B cell (primary cell): ENCODE results near the gene WDR90. TPM values are rescaled to one million over a fixed set of nuclear protein-coding genes. Genes with fewer than 3 reads are reported as not detected.
A peak's percentile ranks its signal among the peaks of the same experiment; 100 is the strongest.

Source experiments
- ATAC-seq: fragments of 200-7000 bp; cut with Tn5 transposase; one replicate; pipeline ENCODE4 v1.10.0; 2021; ENCODE audit warnings: low read depth, mild to moderate bottlenecking, moderate number of reproducible peaks, moderate library complexity
- CTCF ChIA-PET: fragments of 350-600 bp; sonication (Branson Sonifier 250); formaldehyde crosslinking; loops from one replicate; lab custom pipeline; 2021; ENCODE audit warnings: antibody characterized with exemption, inconsistent platforms; lab: Charles Lee
- POLR2A ChIA-PET: fragments of 350-600 bp; sonication (Branson Sonifier 250); formaldehyde crosslinking; loops from one replicate; lab custom pipeline; 2021; ENCODE audit warnings: antibody characterized with exemption; lab: Charles Lee
- DNase-seq: peaks from one replicate; pipeline ENCODE4 v3.0.0; 2013
- H2AFZ ChIP-seq: 2 replicates; pipeline ENCODE4 v1.6.1; 2012; ENCODE audit warnings: mild to moderate bottlenecking, low read depth, low read length; ENCODE audit not compliant: insufficient read depth, poor library complexity, severe bottlenecking
- H3K27ac ChIP-seq, 2 donors: 1 replicate in 1 of 2; 2 replicates in 1 of 2; pipeline ENCODE4 v1.5.1; 2012 to 2013; ENCODE audit warnings: low read length in 2 of 2, mild to moderate bottlenecking in 2 of 2, moderate library complexity in 1 of 2
- H3K27me3 ChIP-seq, 4 experiments: fragments of 200-600 bp in 1 of 4; sonication (generic) in 1 of 4; replicated peaks in 1 of 4; 1 replicate in 2 of 4; 2 replicates in 2 of 4; pipeline versions ENCODE4 v1.6.1 to v1.7.0; 2013 to 2016; ENCODE audit warnings: low read length in 3 of 4, mild to moderate bottlenecking in 2 of 4, mixed read lengths in 1 of 4, moderate library complexity in 1 of 4; ENCODE audit not compliant: insufficient read depth in 4 of 4, control insufficient read depth in 3 of 4; ENCODE audit errors: control extremely low read depth in 1 of 4
- H3K36me3 ChIP-seq, 2 experiments: replicated peaks in 1 of 2; 1 replicate in 1 of 2; 2 replicates in 1 of 2; pipeline versions ENCODE4 v1.6.1 to v1.7.1; 2013; ENCODE audit warnings: low read length in 1 of 2; ENCODE audit not compliant: insufficient read depth in 2 of 2, control insufficient read depth in 1 of 2; ENCODE audit errors: control extremely low read depth in 1 of 2, extremely low read depth in 1 of 2
- H3K4me1 ChIP-seq, 2 donors: fragments of 200-600 bp in 1 of 2; sonication (generic) in 1 of 2; 1 replicate in 1 of 2; 2 replicates in 1 of 2; pipeline versions ENCODE4 v1.5.1 to v1.6.1; 2013 to 2017; ENCODE audit warnings: low read length in 2 of 2; ENCODE audit not compliant: control insufficient read depth in 2 of 2, insufficient read depth in 2 of 2
- H3K4me2 ChIP-seq: replicated peaks from 2 replicates; pipeline ENCODE3; 2012; ENCODE audit warnings: mild to moderate bottlenecking, low read depth, low read length; ENCODE audit not compliant: poor library complexity, severe bottlenecking
- H3K4me3 ChIP-seq, 5 experiments: fragments of 200-600 bp in 1 of 5; sonication (generic) in 1 of 5; 1 replicate in 3 of 5; 2 replicates in 2 of 5; pipeline versions ENCODE4 v1.5.1 to v1.7.0; 2011 to 2016; ENCODE audit warnings: low read length in 4 of 5, mild to moderate bottlenecking in 4 of 5, low read depth in 2 of 5, control low read depth in 1 of 5, moderate library complexity in 1 of 5; ENCODE audit not compliant: insufficient read depth in 1 of 5; ENCODE audit errors: control extremely low read depth in 1 of 5, extremely low read depth in 1 of 5
- H3K79me2 ChIP-seq: fragments of 200-600 bp; sonication (generic); one replicate; pipeline ENCODE4 v1.6.0; 2016; ENCODE audit warnings: low read length; ENCODE audit not compliant: control insufficient read depth, insufficient read depth
- H3K9ac ChIP-seq: fragments of 200-600 bp; sonication (generic); 2 replicates; pipeline ENCODE4 v1.6.1; 2017; ENCODE audit warnings: mild to moderate bottlenecking, low read length, moderate library complexity
- H3K9me3 ChIP-seq, 3 donors: one replicate each; pipeline versions ENCODE4 v1.6.1 to v1.7.1; 2013; ENCODE audit warnings: low read length in 2 of 3; ENCODE audit not compliant: control insufficient read depth in 2 of 3, insufficient read depth in 1 of 3; ENCODE audit errors: control extremely low read depth in 1 of 3
- H4K20me1 ChIP-seq: 2 replicates; pipeline ENCODE4 v1.6.0; 2012; ENCODE audit warnings: mild to moderate bottlenecking, low read length; ENCODE audit not compliant: insufficient read depth, control insufficient read depth, poor library complexity, severe bottlenecking
- H3K27ac Mint-ChIP-seq: one replicate; pipeline ENCODE4 v1.8.0; 2021; ENCODE audit warnings: mixed read lengths
- H3K27me3 Mint-ChIP-seq: one replicate; pipeline ENCODE4 v1.8.0; 2021; ENCODE audit warnings: mixed read lengths
- H3K4me1 Mint-ChIP-seq: one replicate; pipeline ENCODE4 v1.8.0; 2021; ENCODE audit warnings: mixed read lengths
- H3K4me3 Mint-ChIP-seq: one replicate; pipeline ENCODE4 v1.8.0; 2021; ENCODE audit warnings: mixed read lengths
- H3K9me3 Mint-ChIP-seq: one replicate; pipeline ENCODE4 v1.8.0; 2022; ENCODE audit warnings: mixed read lengths; ENCODE audit not compliant: insufficient read depth
- CTCF ChIP-seq: fragments of 200-600 bp; IDR thresholded peaks from one replicate; pipeline ENCODE4 v1.8.0; 2022; ENCODE audit warnings: antibody characterized with exemption, mild to moderate bottlenecking
- EZH2 ChIP-seq: IDR thresholded peaks from 2 replicates; pipeline ENCODE4 v1.6.1; 2012; ENCODE audit warnings: borderline replicate concordance, low read depth, mild to moderate bottlenecking, moderate library complexity, low read length; ENCODE audit not compliant: insufficient read depth, poor library complexity, severe bottlenecking
- WGBS: methylation state at CpG from one replicate; pipeline ENCODE4 v1.1.5; 2013; ENCODE audit warnings: missing lambda C conversion rate; ENCODE audit not compliant: insufficient coverage; 5-methylcytosine and 5-hydroxymethylcytosine counted together
- intact Hi-C: fragments of 100-400 bp; cut with micrococcal nuclease; formaldehyde crosslinking; loops from one replicate; pipeline ENCODE4 v1.10.0; 2022
- polyA plus RNA-seq: library from polyadenylated mRNA; depleted of rRNA; stranded (reverse); fragments of >200 nt; gene quantifications from 2 replicates; pipeline ENCODE4 v1.2.3, GENCODE V29; 2012
- total RNA-seq, 2 donors: library from RNA; stranded (reverse); fragments of 120-200 nt in 1 of 2; gene quantifications; 1 replicate in 1 of 2; 2 replicates in 1 of 2; pipeline versions ENCODE4 v1.2.3 to v1.2.4, GENCODE V29; 2013 to 2022

WDR90 gene
- total and polyA plus RNA-seq, 2 donors (not counting 1 experiment from before 2014, with no cell fraction given), result 23.1 to 34.7 TPM

- Histone ChIP-seq H4K20me1 (peaks cover 50% of the 10 kb centered on the region), H3K9me3 (peaks cover 0 to 16% (median 10%) of the 10 kb centered on the region in 3 donors), H3K79me2 (peaks cover 63% of the 10 kb centered on the region), H3K4me3 (no peak overlapping the region), H3K27ac (no peak overlapping the region), H3K9ac (no peak overlapping the region), H3K36me3 (no peaks in the 10 kb centered on the region), H2AFZ (no peak overlapping the region), H3K4me2 (no peak overlapping the region), H3K4me1 (peaks cover 0 to 2% of the 10 kb centered on the region in 2 donors), H3K27me3 (no peaks in the 10 kb centered on the region)
- intact Hi-C loops, result loop anchor here (2.0 kb wide), 1 partner anchor 31 kb away; no protein-coding TSS in a partner anchor
- no peak for ATAC-seq
- no peaks in the 10 kb centered on the region for H3K9me3 Mint-ChIP-seq
- no peak overlapping the region for H3K4me3 Mint-ChIP-seq
- 56% methylated on average over 14 of the region's 14 CpGs for WGBS
- CTCF ChIA-PET, result interaction anchor here (1.0 to 1.6 kb wide), 4 partner anchors 9 to 26 kb away, joined by 3 to 4 read pairs (median 4); partner anchors contain the start of gene METTL26
- POLR2A ChIA-PET, result no interaction called here
- peaks cover 13% of the 10 kb centered on the region for H3K4me1 Mint-ChIP-seq
- no peaks in the 10 kb centered on the region for H3K27me3 Mint-ChIP-seq
- H3K27ac Mint-ChIP-seq, result no peak overlapping the region
- no peak for DNase-seq
- TF ChIP-seq CTCF (no peak), EZH2 (no peak)
Measured at GRCh38 chr16:609984-610383, 39.2 kb upstream of the WDR90 start.

GRCh38 chr16:610513-611381, 38.4 kb upstream of the WDR90 start:
- no peak overlapping the region for H3K4me3 Mint-ChIP-seq
- DNase-seq (peak; percentile 63), ATAC-seq (peak; percentile 39)
- peaks cover 0 to 3% of the 10 kb centered on the region in 2 donors for H3K4me1 ChIP-seq
- H3K4me1 Mint-ChIP-seq, result peaks cover 17% of the 10 kb centered on the region
- no peak overlapping the region for H3K27ac ChIP-seq
- no peaks in the 10 kb centered on the region for H3K27me3 ChIP-seq
- H3K27me3 Mint-ChIP-seq, result no peaks in the 10 kb centered on the region
- CTCF ChIA-PET, result interaction anchor here (1.0 to 1.6 kb wide), 4 partner anchors 9 to 26 kb away, joined by 3 to 4 read pairs (median 4); partner anchors contain the start of gene METTL26
- no peak overlapping the region for H3K4me2 ChIP-seq
- H2AFZ ChIP-seq, result no peak overlapping the region
- H3K4me3 ChIP-seq, result no peak overlapping the region
- H3K36me3 ChIP-seq, result no peaks in the 10 kb centered on the region
- intact Hi-C loops, result loop anchor here (2.0 kb wide), 1 partner anchor 32 kb away; no protein-coding TSS in a partner anchor
- TF ChIP-seq CTCF (peak; percentile 72), EZH2 (no peak)
- no peak overlapping the region for H3K27ac Mint-ChIP-seq
- WGBS, result 87% methylated on average over 27 of the region's 28 CpGs
- H3K79me2 ChIP-seq, result peaks cover 59% of the 10 kb centered on the region
- H3K9ac ChIP-seq, result no peak overlapping the region
- POLR2A ChIA-PET, result no interaction called here
- H3K9me3 ChIP-seq, result peaks cover 0 to 9% (median 5%) of the 10 kb centered on the region in 3 donors
- no peaks in the 10 kb centered on the region for H3K9me3 Mint-ChIP-seq
- H4K20me1 ChIP-seq, result peaks cover 52% of the 10 kb centered on the region
